Endothelial cell of umbilical vein (primary cell): ENCODE results near the gene SYNE3. TPM values are rescaled to one million over a fixed set of nuclear protein-coding genes. Genes with fewer than 3 reads are reported as not detected.
A peak's percentile ranks its signal among the peaks of the same experiment; 100 is the strongest.

Experiments used
- BruUV-seq: library from RNA; stranded (reverse); fragments of 400-500 nt; replicated peaks from 2 replicates; lab custom pipeline; 2021; lab: Mats Ljungman, UMichigan
- CTCF ChIA-PET: fragments of 300-600, 350-600 bp; sonication (Branson Sonifier 250); formaldehyde crosslinking; loops from one replicate; lab custom pipeline; 2021; ENCODE audit warnings: antibody characterized with exemption, inconsistent platforms; lab: Charles Lee
- POLR2A ChIA-PET: fragments of 300-600, 350-600 bp; sonication (Branson Sonifier 250); formaldehyde crosslinking; loops from one replicate; lab custom pipeline; 2021; ENCODE audit warnings: antibody characterized with exemption, inconsistent platforms; lab: Charles Lee
- DNase-seq: peaks from one replicate; pipeline ENCODE4 v3.0.0-alpha.2; 2011; ENCODE audit warnings: low read depth, low spot score
- FAIRE-seq: peaks from 2 replicates; lab custom pipeline; 2011; peaks lifted over from hg19 to GRCh38; lab: Jason Lieb, UNC
- H2AFZ ChIP-seq: 2 replicates; pipeline ENCODE4 v1.6.0; 2012; ENCODE audit warnings: low read depth, low read length, control low read depth, inconsistent platforms
- H3K27ac ChIP-seq: 2 replicates; pipeline ENCODE4 v1.5.1; 2011; ENCODE audit warnings: low read depth, mild to moderate bottlenecking, control low read depth, low read length, moderate library complexity; ENCODE audit not compliant: insufficient read depth
- H3K27me3 ChIP-seq, 2 experiments: 2 replicates each; pipeline versions ENCODE4 v1.6.0 to v1.6.1; 2011; ENCODE audit warnings: low read length in 2 of 2, mixed read lengths in 1 of 2; ENCODE audit not compliant: control insufficient read depth in 2 of 2, insufficient read depth in 2 of 2
- H3K36me3 ChIP-seq, 2 experiments: 2 replicates in 1 of 2; 3 replicates in 1 of 2; pipeline ENCODE4 v1.5.1; 2011; ENCODE audit warnings: low read length in 2 of 2, mild to moderate bottlenecking in 1 of 2, moderate library complexity in 1 of 2; ENCODE audit not compliant: control insufficient read depth in 2 of 2, insufficient read depth in 2 of 2; ENCODE audit errors: extremely low read depth in 1 of 2
- H3K4me1 ChIP-seq: 3 replicates; pipeline ENCODE4 v1.5.1; 2011; ENCODE audit warnings: mild to moderate bottlenecking, low read length; ENCODE audit not compliant: control insufficient read depth, insufficient read depth; ENCODE audit errors: extremely low read depth
- H3K4me2 ChIP-seq: 2 replicates; pipeline ENCODE4 v1.6.1; 2011; ENCODE audit warnings: low read length, control low read depth, mixed read lengths; ENCODE audit not compliant: insufficient read depth
- H3K4me3 ChIP-seq, 3 experiments: fragments of 200-600 bp in 1 of 3; sonication (generic), shearing (Covaris generic) in 1 of 3; replicated peaks in 1 of 3; 2 replicates each; pipeline ENCODE4 v1.5.1; 2011 to 2016; ENCODE audit warnings: control low read depth in 3 of 3, low read length in 3 of 3, mild to moderate bottlenecking in 2 of 3, inconsistent platforms in 1 of 3, low read depth in 1 of 3, moderate library complexity in 1 of 3; ENCODE audit not compliant: insufficient read depth in 1 of 3
- H3K79me2 ChIP-seq: 2 replicates; pipeline ENCODE4 v1.6.0; 2012; ENCODE audit warnings: low read length, inconsistent platforms; ENCODE audit not compliant: control insufficient read depth, insufficient read depth
- H3K9ac ChIP-seq: replicated peaks from 2 replicates; pipeline ENCODE3; 2011; ENCODE audit warnings: low read length, control low read depth; ENCODE audit not compliant: insufficient read depth; ENCODE audit errors: extremely low read depth
- H3K9me1 ChIP-seq: replicated peaks from 3 replicates; pipeline ENCODE4 v1.6.0; 2011; ENCODE audit warnings: mild to moderate bottlenecking, low read length; ENCODE audit not compliant: control insufficient read depth, insufficient read depth; ENCODE audit errors: extremely low read depth
- H3K9me3 ChIP-seq: replicated peaks from 2 replicates; pipeline ENCODE4 v1.5.1; 2012; ENCODE audit warnings: low read length, inconsistent platforms; ENCODE audit not compliant: control insufficient read depth, insufficient read depth
- H4K20me1 ChIP-seq: replicated peaks from 2 replicates; pipeline ENCODE3; 2011; ENCODE audit warnings: mild to moderate bottlenecking, low read length; ENCODE audit not compliant: control insufficient read depth, insufficient read depth; ENCODE audit errors: extremely low read depth
- CTCF ChIP-seq, 2 donors: IDR thresholded peaks; 1 replicate in 1 of 2; 2 replicates in 1 of 2; pipeline ENCODE4 v1.5.1; 2011; ENCODE audit warnings: low read length in 2 of 2, mild to moderate bottlenecking in 2 of 2, moderate library complexity in 2 of 2, control low read depth in 1 of 2, inconsistent platforms in 1 of 2, low read depth in 1 of 2; ENCODE audit not compliant: insufficient read depth in 1 of 2; ENCODE audit errors: extremely low read depth in 1 of 2
- EZH2 ChIP-seq: IDR thresholded peaks from 2 replicates; pipeline ENCODE4 v1.6.1; 2012; ENCODE audit warnings: borderline replicate concordance, low read depth, mild to moderate bottlenecking, moderate library complexity, low read length, inconsistent platforms; ENCODE audit not compliant: severe bottlenecking
- FOS ChIP-seq: IDR thresholded peaks from 2 replicates; pipeline ENCODE4 v1.6.1; 2011; ENCODE audit warnings: mild to moderate bottlenecking, low read length, moderate library complexity, borderline replicate concordance; ENCODE audit not compliant: insufficient read depth
- GATA2 ChIP-seq: IDR thresholded peaks from 2 replicates; pipeline ENCODE4 v1.7.0; 2011; ENCODE audit warnings: low read depth, mild to moderate bottlenecking, moderate library complexity, mixed read lengths, low read length; ENCODE audit not compliant: insufficient read length, insufficient read depth
- JUN ChIP-seq: IDR thresholded peaks from 2 replicates; pipeline ENCODE4 v1.6.1; 2011; ENCODE audit warnings: borderline replicate concordance, low read depth; ENCODE audit not compliant: insufficient read length, insufficient read depth
- MAX ChIP-seq: IDR thresholded peaks from 2 replicates; pipeline ENCODE4 v1.6.1; 2011; ENCODE audit not compliant: insufficient read depth, insufficient read length
- MYC ChIP-seq: IDR thresholded peaks from one replicate; pipeline ENCODE4 v1.6.1; 2011; ENCODE audit warnings: mild to moderate bottlenecking, low read depth, low read length
- POLR2A ChIP-seq: IDR thresholded peaks from 2 replicates; pipeline ENCODE4 v1.6.1; 2012; ENCODE audit warnings: low read depth, mild to moderate bottlenecking, control low read depth, low read length
- POLR2AphosphoS5 ChIP-seq: IDR thresholded peaks from 2 replicates; pipeline ENCODE4 v1.6.1; 2012; ENCODE audit warnings: low read depth, mild to moderate bottlenecking, control low read depth, low read length, moderate library complexity; ENCODE audit not compliant: insufficient read depth
- dilution Hi-C: fragments of 300-500 bp; cut with MboI; formaldehyde crosslinking; loops from one replicate; pipeline ENCODE4 v1.15.0; 2019; ENCODE audit warnings: low sequenced_read_pairs; ENCODE audit not compliant: extremely low pct_ligation_motif_present
- intact Hi-C: fragments of 100-400 bp; cut with micrococcal nuclease; formaldehyde crosslinking; loops from one replicate; pipeline ENCODE4 v1.10.0; 2022
- polyA plus RNA-seq, 4 experiments: library from polyadenylated mRNA; depleted of rRNA in 3 of 4; stranded (reverse) in 3 of 4; unstranded in 1 of 4; fragments of >200 nt; gene quantifications; 2 replicates each; pipeline versions ENCODE4 v1.2.1 to v1.2.3, GENCODE V29; 2011 to 2012; ENCODE audit warnings: missing spikeins in 1 of 4
- total RNA-seq: library from RNA; stranded (reverse); gene quantifications from 2 replicates; pipeline ENCODE4 v1.2.3, GENCODE V29; 2021

SYNE3 gene
- total and polyA plus RNA-seq, 2 donors (not counting 3 experiments of a cell fraction or from before 2014, with no cell fraction given): 3.0 to 18.8 TPM

GRCh38 chr14:95495076-95495475 is 21.4 kb downstream of the SYNE3 start:
- CTCF ChIA-PET: no interaction called here
- no peaks in the 10 kb centered on the region for H3K9me3 ChIP-seq
- intact Hi-C loops (loop anchor here (1.0 to 2.0 kb wide), 3 partner anchors 12 to 24 kb away; no protein-coding TSS in a partner anchor), dilution Hi-C loops (no loop called here)
- H3K27ac ChIP-seq: peak overlapping the region; percentile 57
- no peaks in the 10 kb centered on the region for H4K20me1 ChIP-seq
- H3K79me2 ChIP-seq: no peaks in the 10 kb centered on the region
- BruUV-seq: TSS peak; percentile 81
- H3K9ac ChIP-seq: no peak overlapping the region
- DNase-seq (no peak), FAIRE-seq (no peak)
- H3K4me3 ChIP-seq: no peak overlapping the region
- H3K4me2 ChIP-seq: no peak overlapping the region
- POLR2A ChIA-PET: no interaction called here
- H3K27me3 ChIP-seq: no peaks in the 10 kb centered on the region
- H3K4me1 ChIP-seq: peaks cover 26% of the 10 kb centered on the region
- H2AFZ ChIP-seq: peak overlapping the region; percentile 71
- TF ChIP-seq EZH2 (no peak), GATA2 (no peak), POLR2AphosphoS5 (no peak), MAX (no peak), JUN (no peak), FOS (no peak), MYC (no peak), POLR2A (no peak), CTCF (IDR thresholded peaks at IDR 0.05; ENCODE audit: extremely low read depth in 1 of 2, insufficient read depth in 1 of 2, low read depth in 1 of 2, low read length in 2 of 2) (no peak)
- H3K36me3 ChIP-seq: no peaks in the 10 kb centered on the region
- no peaks in the 10 kb centered on the region for H3K9me1 ChIP-seq
